ENCODE data around the gene NUDT13.

DNA sequence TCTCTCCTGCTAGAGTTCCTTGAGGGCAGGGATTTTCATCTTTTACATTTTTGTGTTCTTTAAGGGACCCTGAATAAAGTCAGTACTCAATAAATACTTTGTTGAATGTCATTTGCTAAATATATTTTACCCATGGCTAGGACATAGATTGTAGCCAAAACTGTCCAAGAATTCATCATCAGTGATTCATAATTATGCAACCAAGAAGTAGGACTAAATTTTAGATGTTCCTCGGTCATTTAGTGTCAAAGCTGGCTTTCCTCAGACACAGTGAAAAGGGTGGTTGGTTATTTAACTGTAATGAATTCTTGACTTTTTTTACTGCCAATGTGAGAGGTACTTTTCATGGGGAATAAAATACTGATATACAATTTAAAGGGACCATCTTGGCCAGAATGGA is 3.3 kb downstream of the NUDT13 start:
- TF ChIP-seq RFX5 (IDR thresholded peaks at IDR 0.05; ENCODE audit: low read depth, low read length) = no peak
- TF ChIP-seq, protein P1, sequence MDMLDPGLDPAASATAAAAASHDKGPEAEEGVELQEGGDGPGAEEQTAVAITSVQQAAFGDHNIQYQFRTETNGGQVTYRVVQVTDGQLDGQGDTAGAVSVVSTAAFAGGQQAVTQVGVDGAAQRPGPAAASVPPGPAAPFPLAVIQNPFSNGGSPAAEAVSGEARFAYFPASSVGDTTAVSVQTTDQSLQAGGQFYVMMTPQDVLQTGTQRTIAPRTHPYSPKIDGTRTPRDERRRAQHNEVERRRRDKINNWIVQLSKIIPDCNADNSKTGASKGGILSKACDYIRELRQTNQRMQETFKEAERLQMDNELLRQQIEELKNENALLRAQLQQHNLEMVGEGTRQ (IDR thresholded peaks at IDR 0.05; ENCODE audit: low read depth, low read length) = no peak
- TF ChIP-seq, protein P2, sequence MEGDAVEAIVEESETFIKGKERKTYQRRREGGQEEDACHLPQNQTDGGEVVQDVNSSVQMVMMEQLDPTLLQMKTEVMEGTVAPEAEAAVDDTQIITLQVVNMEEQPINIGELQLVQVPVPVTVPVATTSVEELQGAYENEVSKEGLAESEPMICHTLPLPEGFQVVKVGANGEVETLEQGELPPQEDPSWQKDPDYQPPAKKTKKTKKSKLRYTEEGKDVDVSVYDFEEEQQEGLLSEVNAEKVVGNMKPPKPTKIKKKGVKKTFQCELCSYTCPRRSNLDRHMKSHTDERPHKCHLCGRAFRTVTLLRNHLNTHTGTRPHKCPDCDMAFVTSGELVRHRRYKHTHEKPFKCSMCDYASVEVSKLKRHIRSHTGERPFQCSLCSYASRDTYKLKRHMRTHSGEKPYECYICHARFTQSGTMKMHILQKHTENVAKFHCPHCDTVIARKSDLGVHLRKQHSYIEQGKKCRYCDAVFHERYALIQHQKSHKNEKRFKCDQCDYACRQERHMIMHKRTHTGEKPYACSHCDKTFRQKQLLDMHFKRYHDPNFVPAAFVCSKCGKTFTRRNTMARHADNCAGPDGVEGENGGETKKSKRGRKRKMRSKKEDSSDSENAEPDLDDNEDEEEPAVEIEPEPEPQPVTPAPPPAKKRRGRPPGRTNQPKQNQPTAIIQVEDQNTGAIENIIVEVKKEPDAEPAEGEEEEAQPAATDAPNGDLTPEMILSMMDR (conservative IDR thresholded peaks at IDR 0.05; ENCODE audit: low read depth, low read length) = no peak
- TF ChIP-seq CEBPB (IDR thresholded peaks at IDR 0.05; ENCODE audit: low read depth, low read length) = peak; percentile 82
- no peak for TF ChIP-seq POLR2A (IDR thresholded peaks at IDR 0.05; ENCODE audit: low read depth, low read length)
- TF ChIP-seq MAFK (IDR thresholded peaks at IDR 0.05; ENCODE audit: low read depth, low read length) = no peak
- TF ChIP-seq RAD21 (IDR thresholded peaks at IDR 0.05; ENCODE audit: low read length) = no peak
- TF ChIP-seq, protein P3, sequence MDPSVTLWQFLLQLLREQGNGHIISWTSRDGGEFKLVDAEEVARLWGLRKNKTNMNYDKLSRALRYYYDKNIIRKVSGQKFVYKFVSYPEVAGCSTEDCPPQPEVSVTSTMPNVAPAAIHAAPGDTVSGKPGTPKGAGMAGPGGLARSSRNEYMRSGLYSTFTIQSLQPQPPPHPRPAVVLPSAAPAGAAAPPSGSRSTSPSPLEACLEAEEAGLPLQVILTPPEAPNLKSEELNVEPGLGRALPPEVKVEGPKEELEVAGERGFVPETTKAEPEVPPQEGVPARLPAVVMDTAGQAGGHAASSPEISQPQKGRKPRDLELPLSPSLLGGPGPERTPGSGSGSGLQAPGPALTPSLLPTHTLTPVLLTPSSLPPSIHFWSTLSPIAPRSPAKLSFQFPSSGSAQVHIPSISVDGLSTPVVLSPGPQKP (IDR thresholded peaks at IDR 0.05; ENCODE audit: borderline replicate concordance, low read depth, low read length) = no peak
- no peak for TF ChIP-seq RCOR1 (IDR thresholded peaks at IDR 0.05; ENCODE audit: insufficient replicate concordance, low read length)
